Right ventricle myocardium superior (tissue), 1 donor: ENCODE results near the gene CPXCR1. TPM values are rescaled to one million over a fixed set of nuclear protein-coding genes. Genes with fewer than 3 reads are reported as not detected.
"Not testable (repeated sequence)": the region's sequence is repeated elsewhere in the genome, so short reads cannot be mapped to it uniquely, and the experiment has no call there.

ENCODE experiments used
- ATAC-seq: fragments of 200-7000 bp; cut with Tn5 transposase; one replicate; pipeline ENCODE4 v1.9.1; 2020; ENCODE audit warnings: mild to moderate bottlenecking; ENCODE audit not compliant: poor library complexity
- DNase-seq: peaks from one replicate; pipeline ENCODE4 v3.0.0-alpha.2; 2020
- intact Hi-C: fragments of 100-400 bp; cut with DNase I; formaldehyde crosslinking; loops from one replicate; pipeline ENCODE4 v1.11.2; 2022
- long read RNA-seq: library from polyadenylated mRNA; unstranded; transcript quantifications from one replicate; pipeline ENCODE4 v2.0.0, GENCODE V29; 2021
- total RNA-seq: library from RNA; stranded (reverse); fragmentation: NEBNext Ultra II Directional; extraction: Animal tissue kit (Norgen Biotek cat#: 25700); gene quantifications from one replicate; pipeline ENCODE4 v1.2.1, GENCODE V29; 2021
- donor health status: DM: no; HTN: yes; CAD: no; lungs with severe emphysema.

Gene CPXCR1
- total RNA-seq = not detected
- long read RNA-seq = 0 reads

DNA sequence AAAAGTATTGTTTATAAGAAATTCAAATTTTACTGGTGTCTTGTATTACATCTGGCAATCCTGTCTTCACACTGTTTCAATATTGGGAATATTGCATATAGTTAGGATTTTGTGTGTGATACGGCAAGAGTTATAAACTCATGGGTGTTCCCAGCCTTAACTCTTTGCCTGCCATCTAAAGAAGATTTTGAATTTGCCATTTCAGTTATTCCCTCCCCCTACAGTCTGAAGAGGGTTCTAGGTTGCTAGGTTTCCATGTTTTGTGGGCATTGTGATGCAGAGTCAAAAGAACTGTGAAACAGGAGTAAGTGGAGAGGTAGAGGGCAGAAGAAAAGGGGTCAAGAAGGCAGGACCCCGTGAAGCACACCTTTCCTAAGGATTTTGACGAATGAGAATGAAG, at the start of gene CPXCR1:
CPXCR1 (plus strand) TSS at position 301 of the 400 bp plus-strand sequence. CDS start 6,190 bp downstream, outside the sequence.
- intact Hi-C loops = no loop called here
- ATAC-seq = no peak
- no peak for DNase-seq

DNA sequence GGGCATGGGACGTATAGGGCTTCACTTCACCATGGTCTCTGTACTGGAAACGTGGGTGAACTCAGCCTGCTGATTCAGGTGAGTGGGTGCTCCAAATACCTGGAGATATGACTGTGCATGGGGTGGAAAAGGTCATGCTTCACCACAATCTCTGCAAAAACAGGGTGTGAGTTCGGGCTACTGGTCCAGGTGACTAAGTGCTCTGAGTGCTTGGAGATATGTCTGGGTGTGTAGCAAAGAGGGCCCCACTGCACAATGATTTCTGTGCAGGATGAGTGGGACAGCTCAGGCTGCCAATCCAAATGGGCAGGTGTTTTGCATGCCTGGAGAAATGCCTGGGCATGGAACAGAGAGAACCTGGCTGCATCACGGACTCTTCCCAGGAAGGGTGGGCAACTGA, 11.2 kb upstream of the CPXCR1 start:
- no peak for DNase-seq
- no peak for ATAC-seq
- intact Hi-C loops = no loop called here

GRCh38 chrX:88746215-88746614, 810 bp upstream of the CPXCR1 start:
- DNase-seq, ATAC-seq, intact Hi-C loops: not testable (repeated sequence)

DNA sequence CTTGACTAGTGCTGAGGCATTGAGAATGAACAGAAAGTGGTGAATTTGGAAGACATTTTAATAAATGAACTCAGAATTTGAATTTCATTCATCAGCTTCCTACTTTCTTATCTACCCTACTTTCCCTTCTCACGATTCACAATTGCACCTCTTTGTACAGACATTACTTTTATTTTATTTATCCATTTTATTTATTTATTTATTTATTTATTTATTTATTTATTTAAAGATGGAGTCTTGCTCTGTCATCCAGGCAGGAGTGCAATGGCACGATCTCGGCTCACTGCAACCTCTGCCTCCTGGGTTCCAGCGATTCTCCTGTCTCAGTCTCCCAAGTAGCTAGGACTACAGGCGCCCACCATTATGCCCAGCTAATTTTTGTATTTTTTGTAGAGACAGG, 5.3 kb downstream of the CPXCR1 start:
- intact Hi-C loops, DNase-seq, ATAC-seq: not testable (repeated sequence)

DNA sequence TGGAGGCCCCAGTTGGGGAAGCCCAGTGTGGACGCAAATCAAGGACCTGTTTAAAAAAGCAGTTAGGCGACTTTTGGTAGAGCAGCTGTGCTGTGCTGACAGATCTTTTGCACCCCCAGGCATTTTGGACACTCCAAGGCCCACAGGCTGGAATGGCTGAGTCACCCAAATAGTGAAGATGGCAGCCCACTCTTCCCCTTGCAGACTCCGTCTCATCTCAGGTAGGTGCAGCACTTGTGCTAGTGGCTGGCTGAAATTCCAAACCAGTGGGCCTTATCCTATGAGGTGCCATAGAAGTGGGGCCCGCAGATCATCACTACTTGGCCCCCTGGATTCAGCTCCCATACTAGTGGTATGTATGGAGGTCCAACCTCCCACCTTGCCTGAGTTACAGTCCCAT, 42.8 kb downstream of the CPXCR1 start:
- intact Hi-C loops = no loop called here
- ATAC-seq = no peak

More for the DNA sequence above, 42.8 kb downstream of the CPXCR1 start:
- DNase-seq = no peak
